ENCODE measurements around the gene HCCS.

The HCCS gene

GRCh38 chrX:11111037-11111851 is at the start of gene HCCS:
Gene HCCS (plus strand): TSS chrX:11111332. CDS start chrX:11112061, 729 bp downstream.
- TF ChIP-seq, protein P1, sequence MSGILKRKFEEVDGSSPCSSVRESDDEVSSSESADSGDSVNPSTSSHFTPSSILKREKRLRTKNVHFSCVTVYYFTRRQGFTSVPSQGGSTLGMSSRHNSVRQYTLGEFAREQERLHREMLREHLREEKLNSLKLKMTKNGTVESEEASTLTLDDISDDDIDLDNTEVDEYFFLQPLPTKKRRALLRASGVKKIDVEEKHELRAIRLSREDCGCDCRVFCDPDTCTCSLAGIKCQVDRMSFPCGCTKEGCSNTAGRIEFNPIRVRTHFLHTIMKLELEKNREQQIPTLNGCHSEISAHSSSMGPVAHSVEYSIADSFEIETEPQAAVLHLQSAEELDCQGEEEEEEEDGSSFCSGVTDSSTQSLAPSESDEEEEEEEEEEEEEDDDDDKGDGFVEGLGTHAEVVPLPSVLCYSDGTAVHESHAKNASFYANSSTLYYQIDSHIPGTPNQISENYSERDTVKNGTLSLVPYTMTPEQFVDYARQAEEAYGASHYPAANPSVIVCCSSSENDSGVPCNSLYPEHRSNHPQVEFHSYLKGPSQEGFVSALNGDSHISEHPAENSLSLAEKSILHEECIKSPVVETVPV (CRISPR knock-in tag; IDR thresholded peaks at IDR 0.05) = no peak
- TF ChIP-seq, protein P2, sequence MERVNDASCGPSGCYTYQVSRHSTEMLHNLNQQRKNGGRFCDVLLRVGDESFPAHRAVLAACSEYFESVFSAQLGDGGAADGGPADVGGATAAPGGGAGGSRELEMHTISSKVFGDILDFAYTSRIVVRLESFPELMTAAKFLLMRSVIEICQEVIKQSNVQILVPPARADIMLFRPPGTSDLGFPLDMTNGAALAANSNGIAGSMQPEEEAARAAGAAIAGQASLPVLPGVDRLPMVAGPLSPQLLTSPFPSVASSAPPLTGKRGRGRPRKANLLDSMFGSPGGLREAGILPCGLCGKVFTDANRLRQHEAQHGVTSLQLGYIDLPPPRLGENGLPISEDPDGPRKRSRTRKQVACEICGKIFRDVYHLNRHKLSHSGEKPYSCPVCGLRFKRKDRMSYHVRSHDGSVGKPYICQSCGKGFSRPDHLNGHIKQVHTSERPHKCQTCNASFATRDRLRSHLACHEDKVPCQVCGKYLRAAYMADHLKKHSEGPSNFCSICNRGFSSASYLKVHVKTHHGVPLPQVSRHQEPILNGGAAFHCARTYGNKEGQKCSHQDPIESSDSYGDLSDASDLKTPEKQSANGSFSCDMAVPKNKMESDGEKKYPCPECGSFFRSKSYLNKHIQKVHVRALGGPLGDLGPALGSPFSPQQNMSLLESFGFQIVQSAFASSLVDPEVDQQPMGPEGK (CRISPR knock-in tag; IDR thresholded peaks at IDR 0.05; ENCODE audit: borderline replicate concordance) = peak; percentile 93
- no peak for TF ChIP-seq CREB5 (CRISPR knock-in tag; IDR thresholded peaks at IDR 0.05; ENCODE audit: low read depth)
- TF ChIP-seq TSHZ2 (CRISPR knock-in tag; IDR thresholded peaks at IDR 0.05) = no peak
- TF ChIP-seq SNAI2 (CRISPR knock-in tag; IDR thresholded peaks at IDR 0.05) = no peak
- TF ChIP-seq, protein P3, sequence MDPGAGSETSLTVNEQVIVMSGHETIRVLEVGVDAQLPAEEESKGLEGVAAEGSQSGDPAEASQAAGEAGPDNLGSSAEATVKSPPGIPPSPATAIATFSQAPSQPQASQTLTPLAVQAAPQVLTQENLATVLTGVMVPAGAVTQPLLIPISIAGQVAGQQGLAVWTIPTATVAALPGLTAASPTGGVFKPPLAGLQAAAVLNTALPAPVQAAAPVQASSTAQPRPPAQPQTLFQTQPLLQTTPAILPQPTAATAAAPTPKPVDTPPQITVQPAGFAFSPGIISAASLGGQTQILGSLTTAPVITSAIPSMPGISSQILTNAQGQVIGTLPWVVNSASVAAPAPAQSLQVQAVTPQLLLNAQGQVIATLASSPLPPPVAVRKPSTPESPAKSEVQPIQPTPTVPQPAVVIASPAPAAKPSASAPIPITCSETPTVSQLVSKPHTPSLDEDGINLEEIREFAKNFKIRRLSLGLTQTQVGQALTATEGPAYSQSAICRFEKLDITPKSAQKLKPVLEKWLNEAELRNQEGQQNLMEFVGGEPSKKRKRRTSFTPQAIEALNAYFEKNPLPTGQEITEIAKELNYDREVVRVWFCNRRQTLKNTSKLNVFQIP (CRISPR knock-in tag; IDR thresholded peaks at IDR 0.05; ENCODE audit: borderline replicate concordance, low read depth) = no peak
- TF ChIP-seq RARB (CRISPR knock-in tag; IDR thresholded peaks at IDR 0.05) = no peak
- peak; percentile 99 for ATAC-seq

GRCh38 chrX:11064276-11064675 is 46.9 kb upstream of the HCCS start:
- ATAC-seq = no peak; the same call in 2 of the 3 replicates
- TF ChIP-seq CSDC2 (CRISPR knock-in tag; IDR thresholded peaks at IDR 0.05) (no peak), PPARA (CRISPR knock-in tag; IDR thresholded peaks at IDR 0.05; ENCODE audit: borderline replicate concordance) (no peak), ZFP3 (CRISPR knock-in tag; IDR thresholded peaks at IDR 0.05) (no peak), ESRRG (CRISPR knock-in tag; IDR thresholded peaks at IDR 0.05) (no peak), RARB (CRISPR knock-in tag; IDR thresholded peaks at IDR 0.05) (no peak), TSHZ2 (CRISPR knock-in tag; IDR thresholded peaks at IDR 0.05) (no peak), TCF4 (CRISPR knock-in tag; IDR thresholded peaks at IDR 0.05; ENCODE audit: borderline replicate concordance) (no peak)
- TF ChIP-seq, protein P3 (CRISPR knock-in tag; IDR thresholded peaks at IDR 0.05; ENCODE audit: borderline replicate concordance, low read depth) = no peak
